ENCODE results near the gene TMEM213.

The TMEM213 gene

GRCh38 chr7:138869353-138869752 lies 71.6 kb downstream of the TMEM213 start:
- no peak overlapping the region for H3K27ac ChIP-seq
- no peak for TF ChIP-seq CTCF (conservative IDR thresholded peaks at IDR 0.05)

GRCh38 chr7:138871065-138871813 lies 73.4 kb downstream of the TMEM213 start:
- H3K27ac ChIP-seq = no peak overlapping the region
- TF ChIP-seq CTCF (conservative IDR thresholded peaks at IDR 0.05) = no peak

GRCh38 chr7:138871814-138872090 lies 74.0 kb downstream of the TMEM213 start:
- no peak overlapping the region for H3K27ac ChIP-seq
- no peak for TF ChIP-seq CTCF (conservative IDR thresholded peaks at IDR 0.05)

GRCh38 chr7:138872576-138872975 lies 74.8 kb downstream of the TMEM213 start:
- no peak overlapping the region for H3K27ac ChIP-seq
- TF ChIP-seq CTCF (conservative IDR thresholded peaks at IDR 0.05) = no peak

- H3K27ac ChIP-seq = no peak overlapping the region
- no peak for TF ChIP-seq CTCF (conservative IDR thresholded peaks at IDR 0.05)
Measured at GRCh38 chr7:138873220-138873892, 75.6 kb downstream of the TMEM213 start.

- no peak for TF ChIP-seq CTCF (conservative IDR thresholded peaks at IDR 0.05)
Measured at GRCh38 chr7:138875794-138876193, 78.0 kb downstream of the TMEM213 start.

GRCh38 chr7:138876326-138876725 lies 78.5 kb downstream of the TMEM213 start:
- TF ChIP-seq CTCF (conservative IDR thresholded peaks at IDR 0.05) = no peak
- H3K27ac ChIP-seq = no peak overlapping the region

More at GRCh38 chr7:138875794-138876193, 78.0 kb downstream of the TMEM213 start:
- H3K27ac ChIP-seq = no peak overlapping the region

Data from VCaP (cell line).